SK-N-SH (cell line): ENCODE measurements around the gene PSMD13. TPM values are rescaled to one million over a fixed set of nuclear protein-coding genes. Genes with fewer than 3 reads are reported as not detected.

Source experiments
- CTCF ChIA-PET: fragments of 300-600, 350-600 bp; formaldehyde crosslinking; extraction: SDS; loops from one replicate; lab custom pipeline; 2021; lab: Yijun Ruan, JAX
- POLR2A ChIA-PET: fragments of 350-600 bp; sonication (Branson Sonifier 250); formaldehyde crosslinking; extraction: SDS; loops from one replicate; lab custom pipeline; 2020; ENCODE audit warnings: antibody characterized with exemption, inconsistent platforms; lab: Yijun Ruan, JAX
- DNase-seq: peaks from one replicate; pipeline ENCODE4 v3.0.0; 2012
- H2AFZ ChIP-seq: fragments of 200-600 bp; sonication (generic); 2 replicates; pipeline ENCODE4 v1.8.1; 2016; ENCODE audit warnings: antibody characterized with exemption, mild to moderate bottlenecking, low read depth
- H3F3A ChIP-seq: fragments of 200-600 bp; sonication (generic); replicated peaks from 2 replicates; pipeline ENCODE3; 2016; ENCODE audit warnings: antibody characterized with exemption, mild to moderate bottlenecking; ENCODE audit not compliant: insufficient read depth
- H3K27ac ChIP-seq, 2 experiments: fragments of 200-500 bp in 1 of 2; fragments of 200-600 bp in 1 of 2; sonication (Bioruptor generic) in 1 of 2; sonication (generic), shearing (Covaris generic) in 1 of 2; 2 replicates each; pipeline versions ENCODE4 v1.5.1 to v1.6.1; 2014 to 2016; ENCODE audit warnings: low read depth in 2 of 2, inconsistent platforms in 1 of 2, low read length in 1 of 2, mild to moderate bottlenecking in 1 of 2, mixed read lengths in 1 of 2
- H3K27me3 ChIP-seq: fragments of 200-600 bp; sonication (generic), shearing (Covaris generic); 2 replicates; pipeline ENCODE4 v1.6.1; 2016; ENCODE audit warnings: mixed run types; ENCODE audit not compliant: insufficient read depth
- H3K36me3 ChIP-seq, 2 experiments: fragments of 200-500 bp in 1 of 2; fragments of 200-600 bp in 1 of 2; sonication (Bioruptor generic) in 1 of 2; sonication (generic) in 1 of 2; replicated peaks in 1 of 2; 2 replicates each; pipeline versions ENCODE3 to v1.5.1; 2014 to 2016; ENCODE audit warnings: low read length in 1 of 2, mild to moderate bottlenecking in 1 of 2; ENCODE audit not compliant: insufficient read depth in 2 of 2, control insufficient read depth in 1 of 2
- H3K4me1 ChIP-seq, 2 experiments: fragments of 200-500 bp in 1 of 2; fragments of 200-600 bp in 1 of 2; sonication (Bioruptor generic) in 1 of 2; sonication (generic), shearing (Covaris generic) in 1 of 2; 2 replicates each; pipeline versions ENCODE4 v1.5.1 to v1.6.1; 2014 to 2016; ENCODE audit warnings: low read depth in 1 of 2, low read length in 1 of 2, mixed run types in 1 of 2; ENCODE audit not compliant: insufficient read depth in 2 of 2, control insufficient read depth in 1 of 2
- H3K4me2 ChIP-seq: fragments of 200-600 bp; sonication (generic), shearing (Covaris generic); 2 replicates; pipeline ENCODE4 v1.6.1; 2017; ENCODE audit warnings: mixed run types
- H3K4me3 ChIP-seq, 2 experiments: fragments of 200-500 bp in 1 of 2; fragments of 200-600 bp in 1 of 2; sonication (Bioruptor generic) in 1 of 2; sonication (generic), shearing (Covaris generic) in 1 of 2; 2 replicates each; pipeline versions ENCODE4 v1.5.1 to v1.8.1; 2014 to 2016; ENCODE audit warnings: low read depth in 2 of 2, inconsistent platforms in 1 of 2, low read length in 1 of 2, mild to moderate bottlenecking in 1 of 2, mixed read lengths in 1 of 2, moderate library complexity in 1 of 2
- H3K79me2 ChIP-seq: fragments of 200-600 bp; sonication (generic); 2 replicates; pipeline ENCODE4 v1.8.1; 2017; ENCODE audit warnings: mild to moderate bottlenecking; ENCODE audit not compliant: insufficient read depth
- H3K9ac ChIP-seq: fragments of 200-600 bp; sonication (generic); 2 replicates; pipeline ENCODE4 v1.6.1; 2017; ENCODE audit warnings: mixed run types
- H3K9me2 ChIP-seq: fragments of 200-600 bp; sonication (generic); 2 replicates; pipeline ENCODE4 v1.6.1; 2017; ENCODE audit warnings: mixed run types
- H3K9me3 ChIP-seq: fragments of 200-600 bp; sonication (generic); 2 replicates; pipeline ENCODE4 v1.6.1; 2017; ENCODE audit warnings: mixed run types, mild to moderate bottlenecking, moderate library complexity
- H4K20me1 ChIP-seq: fragments of 200-600 bp; sonication (generic); 2 replicates; pipeline ENCODE4 v1.6.1; 2017; ENCODE audit warnings: mild to moderate bottlenecking, mixed run types; ENCODE audit not compliant: insufficient read depth
- CHD2 ChIP-seq: fragments of 150-350 bp; IDR thresholded peaks from 2 replicates; pipeline ENCODE4 v1.6.1; 2018; ENCODE audit warnings: low read length; ENCODE audit not compliant: partially characterized antibody
- CTCF ChIP-seq: fragments of 200-600 bp; sonication (generic); IDR thresholded peaks from 2 replicates; pipeline ENCODE4 v1.6.1; 2017; ENCODE audit warnings: antibody characterized with exemption, mild to moderate bottlenecking, moderate library complexity
- ELF1 ChIP-seq: IDR thresholded peaks from 2 replicates; pipeline ENCODE4 v1.4.0; 2012
- FOSL2 ChIP-seq: IDR thresholded peaks from 2 replicates; pipeline ENCODE4 v1.4.0; 2012; ENCODE audit warnings: low read depth, mild to moderate bottlenecking, moderate library complexity, borderline replicate concordance
- GATA2 ChIP-seq: sonication (generic); formaldehyde crosslinking; IDR thresholded peaks from 2 replicates; pipeline ENCODE4 v1.5.0; 2020; ENCODE audit warnings: mild to moderate bottlenecking, missing genetic modification reagents
- MAX ChIP-seq: IDR thresholded peaks from 2 replicates; pipeline ENCODE4 v1.4.0; 2012; ENCODE audit warnings: low read depth
- MXI1 ChIP-seq: IDR thresholded peaks from 2 replicates; pipeline ENCODE4 v1.6.1; 2012; ENCODE audit warnings: mild to moderate bottlenecking, low read depth, low read length, improper control_type of control experiment
- PBX3 ChIP-seq: IDR thresholded peaks from 2 replicates; pipeline ENCODE4; 2012
- POLR2AphosphoS5 ChIP-seq: IDR thresholded peaks from 2 replicates; pipeline ENCODE4 v1.6.1; 2012; ENCODE audit warnings: low read depth, low read length
- RAD21 ChIP-seq: IDR thresholded peaks from 2 replicates; pipeline ENCODE4 v1.6.1; 2012; ENCODE audit warnings: mild to moderate bottlenecking, low read length
- RCOR1 ChIP-seq: fragments of 150-350 bp; IDR thresholded peaks from 2 replicates; pipeline ENCODE4 v1.6.1; 2017; ENCODE audit warnings: antibody characterized with exemption, low read length
- RXRA ChIP-seq: IDR thresholded peaks from 2 replicates; pipeline ENCODE4 v1.4.0; 2012; ENCODE audit warnings: low read depth, mild to moderate bottlenecking, borderline replicate concordance
- SIN3A ChIP-seq: IDR thresholded peaks from 2 replicates; pipeline ENCODE4 v1.6.1; 2012; ENCODE audit warnings: low read depth, mild to moderate bottlenecking, low read length, moderate library complexity, borderline replicate concordance
- SMC3 ChIP-seq: IDR thresholded peaks from 2 replicates; pipeline ENCODE4 v1.6.1; 2012; ENCODE audit warnings: low read depth, low read length, improper control_type of control experiment
- TCF12 ChIP-seq: IDR thresholded peaks from 2 replicates; pipeline ENCODE4 v1.4.0; 2012
- YY1 ChIP-seq: IDR thresholded peaks from 2 replicates; pipeline ENCODE4 v1.4.0; 2012; ENCODE audit warnings: low read depth, mild to moderate bottlenecking
- WGBS: methylation state at CpG from one replicate; pipeline ENCODE4 v1.1.6; 2017; ENCODE audit warnings: low lambda C conversion rate; 5-methylcytosine and 5-hydroxymethylcytosine counted together
- polyA plus RNA-seq, 3 experiments: library from polyadenylated mRNA; depleted of rRNA; stranded (reverse); fragments of >200 nt; gene quantifications; 2 replicates each; pipeline ENCODE4 v1.2.3, GENCODE V29; 2012

PSMD13 gene
- polyA plus RNA-seq, 1 of the 3 experiments (the other 2 are of a cell fraction): 196 TPM

- H3K9ac ChIP-seq: peak overlapping the region; percentile 99
- H2AFZ ChIP-seq: no peak overlapping the region
- CTCF ChIA-PET: no interaction called here
- H3K27me3 ChIP-seq: no peaks in the 10 kb centered on the region
- H3K79me2 ChIP-seq: peaks cover 84% of the 10 kb centered on the region
- POLR2A ChIA-PET: no interaction called here
- peaks cover 41% of the 10 kb centered on the region for H4K20me1 ChIP-seq
- peak overlapping the region; percentile 97 to 99 for H3K27ac ChIP-seq
- peak; percentile 94 for DNase-seq
- under 1% methylated on average over 31 of the region's 57 CpGs for WGBS
- H3K9me3 ChIP-seq: no peaks in the 10 kb centered on the region
- H3K36me3 ChIP-seq: peaks cover 51 to 59% of the 10 kb centered on the region in 2 experiments
- H3K4me3 ChIP-seq: peak overlapping the region; percentile 78 to 97
- TF ChIP-seq MXI1 (peak; percentile 84), CTCF (no peak), SIN3A (peak; percentile 90), RAD21 (no peak), POLR2AphosphoS5 (no peak; the same call in none of the 2 replicates), MAX (0 out of 2 replicates have a peak, but pooled peaks have one; percentile 24), CHD2 (peak; percentile 49)
- H3K4me2 ChIP-seq: peak overlapping the region; percentile 92
- H3K4me1 ChIP-seq: peaks cover 15 to 32% of the 10 kb centered on the region in 2 experiments; a peak in 3 of 4 replicates
- H3K9me2 ChIP-seq: no peaks in the 10 kb centered on the region
- H3F3A ChIP-seq: peaks cover 11% of the 10 kb centered on the region
These were observed 28.4 kb upstream of the PSMD13 start for GRCh38 chr11:208181-208916.

DNA sequence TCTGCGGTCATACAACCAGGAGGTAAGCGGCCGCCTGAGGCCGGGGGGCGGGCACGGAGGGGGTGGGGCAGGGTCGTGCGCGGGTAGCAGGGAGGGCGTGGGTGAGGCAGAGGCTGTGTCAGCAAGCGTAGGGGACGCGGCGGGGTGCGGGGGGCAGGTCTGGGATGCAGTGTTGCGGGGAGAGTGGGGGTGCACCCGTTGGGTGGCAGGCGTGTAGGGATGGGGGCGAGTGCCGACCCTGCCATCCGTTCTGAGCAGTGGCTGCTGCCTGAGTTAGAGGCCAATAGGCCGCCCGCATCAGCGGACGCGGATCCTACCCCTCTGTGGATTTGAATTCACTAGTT, 27.9 kb upstream of the PSMD13 start:
- H3K9me2 ChIP-seq: no peaks in the 10 kb centered on the region
- WGBS: 3% methylated on average over 6 of the region's 26 CpGs
- peak overlapping the region; percentile 97 to 99 for H3K27ac ChIP-seq
- ChIA-PET POLR2A (no interaction called here), CTCF (no interaction called here)
- H3K4me2 ChIP-seq: peak overlapping the region; percentile 92
- H3K27me3 ChIP-seq: no peaks in the 10 kb centered on the region
- no peak for DNase-seq
- peaks cover 51 to 58% of the 10 kb centered on the region in 2 experiments for H3K36me3 ChIP-seq
- peaks cover 78% of the 10 kb centered on the region for H3K79me2 ChIP-seq
- no peaks in the 10 kb centered on the region for H3K9me3 ChIP-seq
- TF ChIP-seq CHD2 (no peak), POLR2AphosphoS5 (no peak), SMC3 (no peak), YY1 (no peak), SIN3A (no peak), GATA2 (no peak), RXRA (no peak), TCF12 (no peak), RCOR1 (no peak), PBX3 (no peak), FOSL2 (no peak), ELF1 (no peak), CTCF (no peak)
- H4K20me1 ChIP-seq: peaks cover 35% of the 10 kb centered on the region
- H3K9ac ChIP-seq: peak overlapping the region; percentile 99
- peaks cover 15 to 32% of the 10 kb centered on the region in 2 experiments; a peak in 3 of 4 replicates for H3K4me1 ChIP-seq
- peaks cover 11% of the 10 kb centered on the region for H3F3A ChIP-seq
- peak overlapping the region; percentile 78 to 97 for H3K4me3 ChIP-seq
- no peak overlapping the region for H2AFZ ChIP-seq
